IPS DF 6.9 (cell line): Measurements from ENCODE around the gene TMEM132C.

Experiments used
- DNase-seq: peaks from one replicate; pipeline ENCODE4 v3.0.0-alpha.2; 2013; ENCODE audit warnings: low read depth, low spot score
- H3K27ac ChIP-seq: one replicate; pipeline ENCODE4 v1.5.1; 2013; ENCODE audit warnings: low read length, control low read depth
- H3K27me3 ChIP-seq: 2 replicates; pipeline ENCODE4 v1.6.1; 2013; ENCODE audit warnings: mild to moderate bottlenecking, low read length; ENCODE audit not compliant: control insufficient read depth, insufficient read depth
- H3K36me3 ChIP-seq: 2 replicates; pipeline ENCODE4 v1.6.1; 2013; ENCODE audit warnings: low read length; ENCODE audit not compliant: control insufficient read depth, insufficient read depth
- H3K4me1 ChIP-seq: 2 replicates; pipeline ENCODE4 v1.6.1; 2013; ENCODE audit warnings: low read length; ENCODE audit not compliant: control insufficient read depth, insufficient read depth
- H3K4me3 ChIP-seq: 2 replicates; pipeline ENCODE4 v1.5.1; 2013; ENCODE audit warnings: mild to moderate bottlenecking, low read length
- H3K9me3 ChIP-seq: 2 replicates; pipeline ENCODE4 v1.6.1; 2013; ENCODE audit warnings: low read length, inconsistent platforms; ENCODE audit not compliant: control insufficient read depth, insufficient read depth
- WGBS: extraction: QIAGEN DNeasy Blood & Tissue Kit; methylation state at CpG from one replicate; pipeline ENCODE4 v1.1.7; 2013; ENCODE audit warnings: mixed read lengths, missing lambda C conversion rate; ENCODE audit not compliant: insufficient read length, insufficient coverage; 5-methylcytosine and 5-hydroxymethylcytosine counted together

Gene TMEM132C

DNA sequence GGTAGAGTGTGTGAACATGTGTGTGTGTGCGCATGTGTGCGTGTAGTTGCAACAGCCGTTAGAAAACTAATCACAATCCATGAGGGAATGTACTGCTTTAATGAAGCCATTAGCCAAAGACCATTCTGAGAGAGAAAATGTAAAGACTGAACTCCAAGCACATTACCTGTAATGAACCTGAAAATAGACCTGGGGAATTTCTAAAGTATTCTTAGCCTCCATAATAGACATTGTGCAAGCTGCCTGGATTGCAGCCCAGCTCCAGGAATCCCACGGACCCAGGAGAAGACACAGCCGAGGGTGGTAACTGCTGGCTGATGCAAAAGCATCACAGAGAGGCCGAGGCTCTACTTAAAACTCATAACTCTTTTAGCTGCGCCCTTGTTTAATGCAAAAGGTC lies 400.2 kb downstream of the TMEM132C start:
- Histone ChIP-seq H3K27ac (no peak overlapping the region), H3K36me3 (no peaks in the 10 kb centered on the region), H3K4me1 (no peaks in the 10 kb centered on the region), H3K27me3 (no peaks in the 10 kb centered on the region), H3K4me3 (no peak overlapping the region), H3K9me3 (peaks cover 23% of the 10 kb centered on the region)
- no peak for DNase-seq
- no CpG with 5 or more reads among the region's 7 CpGs for WGBS

DNA sequence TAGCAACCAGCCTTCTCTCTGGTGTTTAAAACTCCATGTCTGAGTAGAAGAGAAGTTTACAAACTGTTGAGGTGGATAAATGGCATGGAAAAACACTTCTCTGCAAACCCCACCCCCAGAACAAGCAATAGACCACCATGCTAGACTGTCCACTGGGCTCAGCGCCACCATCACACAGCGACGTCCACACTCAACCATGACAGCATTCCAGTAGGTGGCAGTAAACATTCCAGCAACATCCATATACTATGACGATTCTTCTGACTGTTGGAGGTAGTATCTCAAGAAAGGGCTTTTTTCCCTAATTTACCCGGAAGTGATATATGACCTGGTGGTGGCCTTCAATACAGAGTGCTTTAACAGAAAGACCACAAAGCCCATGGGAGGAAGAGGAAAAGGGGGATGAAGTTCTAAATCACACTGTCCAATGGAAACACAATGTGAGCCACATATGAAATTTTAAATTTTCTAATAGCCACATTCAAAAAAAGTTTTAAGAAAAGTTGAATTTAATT lies 404.6 kb downstream of the TMEM132C start:
- Histone ChIP-seq H3K4me3 (no peak overlapping the region), H3K36me3 (no peaks in the 10 kb centered on the region), H3K27me3 (no peaks in the 10 kb centered on the region), H3K27ac (no peak overlapping the region), H3K9me3 (peaks cover 20% of the 10 kb centered on the region), H3K4me1 (no peaks in the 10 kb centered on the region)
- DNase-seq = no peak
- no CpG with 5 or more reads among the region's 5 CpGs for WGBS

DNA sequence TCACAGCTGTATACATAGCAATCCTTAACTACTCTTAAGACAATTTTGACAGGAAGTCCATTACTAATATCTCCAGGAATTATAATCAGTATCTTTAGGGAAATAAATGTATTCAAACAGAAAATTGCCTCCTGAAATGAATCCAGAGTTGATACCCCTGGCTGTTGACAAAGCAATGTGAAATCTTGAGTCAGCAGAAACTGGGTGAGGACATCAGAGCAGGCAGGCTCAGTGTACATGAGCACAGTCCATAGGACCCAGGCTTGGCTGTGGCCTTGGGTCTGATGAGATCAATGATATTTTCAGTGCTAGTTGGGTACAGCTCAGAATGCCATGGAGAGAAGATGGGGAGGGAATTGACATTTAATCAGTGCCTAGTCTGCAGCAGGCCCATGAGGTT lies 405.5 kb downstream of the TMEM132C start:
- H3K27me3 ChIP-seq = no peaks in the 10 kb centered on the region

DNA sequence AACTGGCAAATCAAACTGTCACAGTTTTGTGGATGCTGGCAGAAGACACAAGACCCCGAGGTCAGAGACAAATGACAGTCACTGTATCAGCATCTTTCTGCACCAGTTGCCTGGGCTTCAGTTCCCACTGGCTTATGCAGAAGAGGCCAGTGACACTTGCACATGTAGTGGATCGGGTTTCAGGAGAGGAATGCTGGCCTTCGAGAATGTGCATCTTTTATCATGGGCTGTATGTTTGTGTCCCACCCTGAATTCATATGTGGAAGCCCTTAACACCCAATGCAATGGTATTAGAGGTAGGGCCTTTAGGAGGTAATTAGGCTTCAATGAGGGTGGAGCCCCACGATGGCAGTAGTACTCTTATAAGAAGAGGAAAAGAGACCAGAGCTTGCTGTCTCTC lies 405.9 kb downstream of the TMEM132C start:
- Histone ChIP-seq H3K9me3 (peaks cover 29% of the 10 kb centered on the region), H3K4me3 (no peak overlapping the region), H3K4me1 (no peaks in the 10 kb centered on the region), H3K27ac (no peak overlapping the region), H3K27me3 (no peaks in the 10 kb centered on the region), H3K36me3 (no peaks in the 10 kb centered on the region)
- no CpG with 5 or more reads among the region's 4 CpGs for WGBS
- no peak for DNase-seq

More for the DNA sequence above, 405.5 kb downstream of the TMEM132C start:
- Histone ChIP-seq H3K4me3 (no peak overlapping the region), H3K9me3 (peaks cover 25% of the 10 kb centered on the region), H3K36me3 (no peaks in the 10 kb centered on the region), H3K4me1 (no peaks in the 10 kb centered on the region), H3K27ac (no peak overlapping the region)
- no peak for DNase-seq

- Histone ChIP-seq H3K4me3 (no peak overlapping the region), H3K27me3 (no peaks in the 10 kb centered on the region), H3K27ac (no peak overlapping the region), H3K9me3 (peaks cover 29% of the 10 kb centered on the region), H3K4me1 (no peaks in the 10 kb centered on the region), H3K36me3 (no peaks in the 10 kb centered on the region)
- no peak for DNase-seq
Measured at GRCh38 chr12:128675576-128675975, 408.6 kb downstream of the TMEM132C start.

GRCh38 chr12:128680555-128680954 lies 413.6 kb downstream of the TMEM132C start:
- Histone ChIP-seq H3K4me1 (no peaks in the 10 kb centered on the region), H3K4me3 (no peak overlapping the region), H3K27ac (no peak overlapping the region), H3K36me3 (no peaks in the 10 kb centered on the region), H3K9me3 (peaks cover 30% of the 10 kb centered on the region), H3K27me3 (no peaks in the 10 kb centered on the region)
- WGBS = no CpG with 5 or more reads among the region's 2 CpGs
- no peak for DNase-seq

- DNase-seq = no peak
- Histone ChIP-seq H3K27me3 (no peaks in the 10 kb centered on the region), H3K4me3 (no peak overlapping the region), H3K36me3 (no peaks in the 10 kb centered on the region), H3K27ac (no peak overlapping the region), H3K9me3 (peaks cover 33% of the 10 kb centered on the region), H3K4me1 (no peaks in the 10 kb centered on the region; the same call in 1 of the 2 replicates)
- no CpG with 5 or more reads among the region's 20 CpGs for WGBS
Measured at GRCh38 chr12:128682548-128683275, 415.7 kb downstream of the TMEM132C start.

DNA sequence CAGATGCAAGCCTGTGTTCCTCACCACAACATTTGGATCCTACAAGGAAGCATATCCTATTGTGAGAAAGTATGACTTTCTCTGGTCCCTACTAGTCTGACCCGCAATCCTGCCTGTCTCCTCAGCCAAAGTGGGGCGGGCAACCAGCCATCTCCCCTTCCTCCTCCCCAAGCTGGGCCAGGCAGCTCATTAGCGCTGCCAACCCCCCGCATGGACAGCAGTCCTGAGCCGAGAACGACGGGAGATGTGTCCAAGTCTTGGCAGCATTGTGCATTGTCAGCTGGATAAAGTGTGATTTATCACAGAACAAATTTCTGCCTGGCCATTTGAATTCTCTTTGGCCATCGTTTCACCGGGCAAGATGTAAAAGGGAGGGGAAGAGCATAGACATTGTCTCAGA lies 417.4 kb downstream of the TMEM132C start:
- Histone ChIP-seq H3K4me1 (no peaks in the 10 kb centered on the region; the same call in 1 of the 2 replicates), H3K36me3 (no peaks in the 10 kb centered on the region), H3K27me3 (no peaks in the 10 kb centered on the region), H3K4me3 (no peak overlapping the region), H3K27ac (no peak overlapping the region), H3K9me3 (peaks cover 27% of the 10 kb centered on the region)
- no CpG with 5 or more reads among the region's 9 CpGs for WGBS
- DNase-seq = no peak

DNA sequence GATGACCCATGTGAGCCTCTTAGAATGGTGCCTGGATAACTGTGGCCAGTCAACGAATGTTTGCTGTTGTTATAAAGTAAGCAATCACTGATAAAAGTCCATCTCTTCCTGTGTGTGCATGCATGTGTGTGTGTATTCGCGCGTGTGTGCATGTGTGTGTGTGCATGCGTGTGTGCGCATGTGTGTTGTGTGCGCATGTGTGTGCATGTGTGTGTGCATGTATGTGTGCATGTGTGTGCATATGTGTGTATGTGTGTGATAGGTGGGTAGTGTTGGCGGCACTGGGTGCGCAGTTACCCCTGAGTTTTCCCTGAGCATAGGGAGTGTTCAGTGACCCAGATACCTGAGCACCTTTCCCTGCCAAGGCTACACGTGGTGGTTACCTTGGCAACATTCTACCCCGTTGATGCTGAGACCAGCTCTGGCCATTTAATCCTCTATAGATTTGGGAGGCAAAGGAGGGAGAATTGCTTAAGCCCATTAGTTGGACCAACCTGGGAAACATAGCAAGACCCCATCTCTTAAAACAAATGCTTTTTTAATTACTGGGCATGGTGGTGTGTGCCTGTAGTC lies 419.0 kb downstream of the TMEM132C start:
- H3K27me3 ChIP-seq = no peaks in the 10 kb centered on the region
- no peak overlapping the region for H3K4me3 ChIP-seq
- no CpG with 5 or more reads among the region's 11 CpGs for WGBS
- no peaks in the 10 kb centered on the region; the same call in 1 of the 2 replicates for H3K4me1 ChIP-seq
- no peak for DNase-seq
- H3K9me3 ChIP-seq = peaks cover 33% of the 10 kb centered on the region
- H3K27ac ChIP-seq = no peak overlapping the region
- no peaks in the 10 kb centered on the region for H3K36me3 ChIP-seq

GRCh38 chr12:128687851-128688250 lies 420.9 kb downstream of the TMEM132C start:
- Histone ChIP-seq H3K27me3 (no peaks in the 10 kb centered on the region), H3K36me3 (no peaks in the 10 kb centered on the region), H3K27ac (no peak overlapping the region), H3K4me1 (no peaks in the 10 kb centered on the region; the same call in 1 of the 2 replicates), H3K4me3 (no peak overlapping the region), H3K9me3 (peaks cover 31% of the 10 kb centered on the region)
- no peak for DNase-seq
- no CpG with 5 or more reads among the region's 7 CpGs for WGBS

DNA sequence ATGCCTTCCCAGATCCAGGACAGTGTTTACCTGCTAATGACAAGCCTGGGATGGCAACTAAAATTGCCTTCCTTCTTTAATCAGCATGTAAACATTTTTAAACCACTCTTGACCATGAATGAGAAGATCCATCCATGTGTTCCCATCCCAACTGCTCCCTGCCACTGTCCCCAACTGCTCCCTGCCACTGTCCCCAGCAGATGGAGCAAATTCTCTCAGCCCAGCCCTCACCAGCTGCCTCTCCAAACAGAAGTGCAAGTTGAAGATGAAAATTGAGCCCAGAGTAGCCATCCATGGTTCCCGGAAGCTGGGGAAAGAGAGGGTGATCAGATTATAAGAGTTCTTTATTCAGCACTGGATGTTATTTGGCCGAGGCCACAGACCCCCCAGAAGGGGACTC lies 423.7 kb downstream of the TMEM132C start:
- H3K9me3 ChIP-seq = peaks cover 31% of the 10 kb centered on the region
- WGBS = no CpG with 5 or more reads among the region's 2 CpGs
- no peaks in the 10 kb centered on the region for H3K36me3 ChIP-seq
- H3K4me3 ChIP-seq = no peak overlapping the region
- DNase-seq = no peak
- H3K4me1 ChIP-seq = no peaks in the 10 kb centered on the region; the same call in 1 of the 2 replicates
- H3K27me3 ChIP-seq = no peaks in the 10 kb centered on the region
- H3K27ac ChIP-seq = no peak overlapping the region
